Gastrocnemius medialis (tissue), 4 donors: ENCODE results near the gene NAP1L4. TPM values are rescaled to one million over a fixed set of nuclear protein-coding genes. Genes with fewer than 3 reads are reported as not detected.

ENCODE experiments used
- ATAC-seq, 2 donors: fragments of 150-250 bp; one replicate each; pipeline ENCODE4 v1.9.1; 2016
- DNase-seq, 2 donors: peaks; one replicate each; pipeline ENCODE4 v3.0.0-alpha.2; 2019
- H3K27ac ChIP-seq, 4 donors: fragments of 200-600 bp; sonication (generic); 1 replicate in 1 of 4; 2 replicates in 3 of 4; pipeline ENCODE4 v1.5.1; 2016 to 2018; ENCODE audit warnings: mild to moderate bottlenecking in 2 of 4, moderate library complexity in 1 of 4
- H3K27me3 ChIP-seq, 3 donors: fragments of 200-600 bp; sonication (generic) in 2 of 3; 1 replicate in 1 of 3; 2 replicates in 2 of 3; pipeline versions ENCODE4 v1.5.1 to v1.6.0; 2016 to 2019; ENCODE audit warnings: mild to moderate bottlenecking in 1 of 3, moderate library complexity in 1 of 3
- H3K36me3 ChIP-seq, 2 donors: fragments of 200-600 bp; sonication (generic) in 1 of 2; one replicate each; pipeline ENCODE4 v1.5.1; 2017 to 2018
- H3K4me1 ChIP-seq, 2 donors: fragments of 200-600 bp; sonication (generic) in 1 of 2; one replicate each; pipeline ENCODE4 v1.5.1; 2016 to 2017; ENCODE audit warnings: mild to moderate bottlenecking in 2 of 2
- H3K4me3 ChIP-seq, 4 donors: fragments of 200-600 bp; sonication (generic) in 3 of 4; 1 replicate in 1 of 4; 2 replicates in 3 of 4; pipeline ENCODE4 v1.5.1; 2016 to 2019; ENCODE audit warnings: mild to moderate bottlenecking in 2 of 4
- H3K9me3 ChIP-seq, 3 donors: fragments of 200-600 bp; sonication (generic) in 2 of 3; 1 replicate in 1 of 3; 2 replicates in 2 of 3; pipeline ENCODE4 v1.5.1; 2016 to 2019
- POLR2A ChIP-seq, 2 donors: fragments of 450-650 bp; IDR thresholded peaks; one replicate each; pipeline ENCODE4 v1.6.1; 2017; ENCODE audit warnings: antibody characterized with exemption in 2 of 2, mild to moderate bottlenecking in 2 of 2, moderate library complexity in 2 of 2
- in situ Hi-C, 4 donors: fragments of 200-750 bp; cut with MboI; loops; one replicate each; pipeline versions ENCODE4 v1.15.0 to v1.8.0; 2017; ENCODE audit warnings: low sequenced_read_pairs in 4 of 4
- intact Hi-C: fragments of 100-400 bp; cut with DNase I; formaldehyde crosslinking; loops from one replicate; pipeline ENCODE4 v1.15.1; 2023; ENCODE audit warnings: low total_unique reads
- total RNA-seq, 4 donors: library from RNA; depleted of rRNA; stranded (reverse); fragments of >200 nt; gene quantifications; one replicate each; pipeline versions ENCODE4 v1.1.0 to v1.2.3, GENCODE V29; 2016
- TF ChIP-seq, protein P1 (sequence below), 5 experiments: fragments of 450-650 bp in 3 of 5; fragments of 200-600 bp in 2 of 5; sonication (generic) in 2 of 5; IDR thresholded peaks in 4 of 5; conservative IDR thresholded peaks in 1 of 5; 1 replicate in 4 of 5; 2 replicates in 1 of 5; pipeline ENCODE4 v1.5.1; 2016 to 2019; ENCODE audit warnings: antibody characterized with exemption in 5 of 5, mild to moderate bottlenecking in 3 of 5, moderate library complexity in 3 of 5

NAP1L4 gene
- total RNA-seq, 4 donors from 2014 or later = 86.4 to 123 (median 111) TPM

DNA sequence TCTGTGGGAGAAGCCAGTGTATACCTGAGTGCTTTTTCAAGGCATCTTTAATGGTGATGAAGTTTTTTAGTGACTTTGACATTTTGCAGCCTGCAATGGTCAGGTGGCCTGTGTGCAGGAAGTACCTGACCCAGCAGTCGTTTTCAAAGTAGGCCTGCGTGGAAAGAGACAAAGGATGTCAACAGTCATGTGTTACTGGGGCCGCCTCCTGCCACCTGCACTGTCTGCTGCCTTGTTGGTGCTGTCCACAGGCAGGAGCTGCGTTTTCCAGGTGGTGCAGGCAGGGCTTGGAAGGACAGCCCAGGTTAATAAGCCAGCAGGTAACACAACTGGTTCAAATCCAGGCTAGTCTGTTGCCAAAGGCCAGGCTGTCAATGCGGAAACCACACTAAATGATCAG lies 26.5 kb upstream of the NAP1L4 start:
- Histone ChIP-seq H3K27me3 (no peaks in the 10 kb centered on the region), H3K4me1 (no peaks in the 10 kb centered on the region), H3K36me3 (peaks cover 0 to 57% of the 10 kb centered on the region in 2 donors), H3K4me3 (no peak overlapping the region), H3K27ac (no peak overlapping the region), H3K9me3 (no peaks in the 10 kb centered on the region)
- in situ Hi-C loops (no loop called here), intact Hi-C loops (no loop called here)
- DNase-seq = no peak
- no peak for ATAC-seq
- TF ChIP-seq POLR2A (IDR thresholded peaks at IDR 0.05) = no peak
- TF ChIP-seq, protein P1, sequence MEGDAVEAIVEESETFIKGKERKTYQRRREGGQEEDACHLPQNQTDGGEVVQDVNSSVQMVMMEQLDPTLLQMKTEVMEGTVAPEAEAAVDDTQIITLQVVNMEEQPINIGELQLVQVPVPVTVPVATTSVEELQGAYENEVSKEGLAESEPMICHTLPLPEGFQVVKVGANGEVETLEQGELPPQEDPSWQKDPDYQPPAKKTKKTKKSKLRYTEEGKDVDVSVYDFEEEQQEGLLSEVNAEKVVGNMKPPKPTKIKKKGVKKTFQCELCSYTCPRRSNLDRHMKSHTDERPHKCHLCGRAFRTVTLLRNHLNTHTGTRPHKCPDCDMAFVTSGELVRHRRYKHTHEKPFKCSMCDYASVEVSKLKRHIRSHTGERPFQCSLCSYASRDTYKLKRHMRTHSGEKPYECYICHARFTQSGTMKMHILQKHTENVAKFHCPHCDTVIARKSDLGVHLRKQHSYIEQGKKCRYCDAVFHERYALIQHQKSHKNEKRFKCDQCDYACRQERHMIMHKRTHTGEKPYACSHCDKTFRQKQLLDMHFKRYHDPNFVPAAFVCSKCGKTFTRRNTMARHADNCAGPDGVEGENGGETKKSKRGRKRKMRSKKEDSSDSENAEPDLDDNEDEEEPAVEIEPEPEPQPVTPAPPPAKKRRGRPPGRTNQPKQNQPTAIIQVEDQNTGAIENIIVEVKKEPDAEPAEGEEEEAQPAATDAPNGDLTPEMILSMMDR (IDR thresholded peaks at IDR 0.05 in 4 of 5, conservative IDR thresholded peaks at IDR 0.05 in 1 of 5) = no peak

DNA sequence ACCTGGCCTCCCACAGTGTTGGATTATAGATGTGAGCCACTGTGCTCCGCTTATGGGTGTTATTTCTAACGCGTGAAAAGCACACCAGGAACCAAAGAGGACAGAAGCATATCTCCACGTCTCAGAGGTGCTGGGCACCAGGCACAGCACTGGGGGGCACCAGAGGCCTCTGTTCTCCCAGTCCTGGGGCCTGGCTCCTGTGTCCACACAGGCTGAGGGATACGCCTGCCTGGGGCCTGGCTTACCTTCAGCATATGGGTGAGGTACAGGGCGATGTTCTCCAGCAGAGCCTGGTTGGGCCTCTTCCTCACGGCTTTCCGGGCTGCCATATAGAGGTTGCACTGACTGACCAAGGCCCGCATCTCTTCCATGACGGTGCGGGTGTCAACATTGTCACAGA lies 24.7 kb upstream of the NAP1L4 start:
- no peak overlapping the region for H3K27ac ChIP-seq
- peaks cover 0 to 66% of the 10 kb centered on the region in 2 donors for H3K36me3 ChIP-seq
- ATAC-seq (no peak), DNase-seq (no peak)
- no peaks in the 10 kb centered on the region for H3K27me3 ChIP-seq
- H3K4me1 ChIP-seq = no peaks in the 10 kb centered on the region
- in situ Hi-C loops (no loop called here), intact Hi-C loops (no loop called here)
- no peak for TF ChIP-seq POLR2A (IDR thresholded peaks at IDR 0.05)
- TF ChIP-seq, protein P1 (IDR thresholded peaks at IDR 0.05 in 4 of 5, conservative IDR thresholded peaks at IDR 0.05 in 1 of 5) = no peak
- no peak overlapping the region for H3K4me3 ChIP-seq
- no peaks in the 10 kb centered on the region for H3K9me3 ChIP-seq

GRCh38 chr11:3015796-3016195 lies 23.7 kb upstream of the NAP1L4 start:
- no peak overlapping the region for H3K4me3 ChIP-seq
- no peak for DNase-seq
- in situ Hi-C loops (no loop called here), intact Hi-C loops (no loop called here)
- no peak for TF ChIP-seq POLR2A (IDR thresholded peaks at IDR 0.05)
- TF ChIP-seq, protein P1 (IDR thresholded peaks at IDR 0.05 in 4 of 5, conservative IDR thresholded peaks at IDR 0.05 in 1 of 5) = no peak
- H3K27me3 ChIP-seq = no peaks in the 10 kb centered on the region
- no peaks in the 10 kb centered on the region for H3K4me1 ChIP-seq
- H3K27ac ChIP-seq = no peak overlapping the region
- no peaks in the 10 kb centered on the region for H3K9me3 ChIP-seq
- H3K36me3 ChIP-seq = peaks cover 0 to 73% of the 10 kb centered on the region in 2 donors
- ATAC-seq = no peak

- Histone ChIP-seq H3K36me3 (peaks cover 0 to 82% of the 10 kb centered on the region in 2 donors), H3K27ac (no peak overlapping the region), H3K9me3 (no peaks in the 10 kb centered on the region), H3K4me1 (no peaks in the 10 kb centered on the region), H3K27me3 (no peaks in the 10 kb centered on the region), H3K4me3 (no peak overlapping the region)
- ATAC-seq = no peak
- DNase-seq = no peak
- in situ Hi-C loops (no loop called here), intact Hi-C loops (no loop called here)
- TF ChIP-seq, protein P1 (IDR thresholded peaks at IDR 0.05 in 4 of 5, conservative IDR thresholded peaks at IDR 0.05 in 1 of 5) = no peak
- no peak for TF ChIP-seq POLR2A (IDR thresholded peaks at IDR 0.05)
Measured at GRCh38 chr11:3014943-3015342, 22.8 kb upstream of the NAP1L4 start.
